ENCODE results near the gene CRB3. TPM values are rescaled to one million over a fixed set of nuclear protein-coding genes. Genes with fewer than 3 reads are reported as not detected.

Gene CRB3
- total and polyA plus RNA-seq, 2 of the 8 experiments (the other 6 are each of a cell fraction or from before 2014, with no cell fraction given) = 21.1 to 24.6 TPM

- H4K91ac ChIP-seq (replicated peaks; ENCODE audit: insufficient read length, low read length) = no peak overlapping the region
- no peak for FAIRE-seq
- H4K8ac ChIP-seq (ENCODE audit: extremely low read depth, insufficient read depth, low read length) = no peak overlapping the region
- no peak overlapping the region for H2BK12ac ChIP-seq (ENCODE audit: low read depth, low read length)
- H3K23me2 ChIP-seq (ENCODE audit: low read depth, low read length) = no peaks in the 10 kb centered on the region
- H3K79me1 ChIP-seq (ENCODE audit: low read depth, low read length) = no peaks in the 10 kb centered on the region
- ChIA-PET CTCF (ENCODE audit: partially characterized antibody) (interaction anchor here (0.8 kb wide), 2 partner anchors 14 to 18 kb away, joined by 3 read pairs; no protein-coding TSS in a partner anchor), POLR2A (ENCODE audit: partially characterized antibody) (interaction anchor here (0.6 to 1.0 kb wide), 2 partner anchors 10 to 578 kb away, joined by 3 read pairs; no protein-coding TSS in a partner anchor)
- H3K27ac ChIP-seq (ENCODE audit: low read depth, low read length) = no peak overlapping the region
- H3K18ac ChIP-seq (ENCODE audit: extremely low read depth, low read length) = no peak overlapping the region
- H3K4me3 ChIP-seq (ENCODE audit: extremely low read depth in 1 of 4, insufficient read depth in 2 of 4, low read depth in 3 of 4, low read length in 4 of 4) = no peak overlapping the region
- 91% methylated on average over 7 of the region's 8 CpGs; no CpG with 5 or more reads in 1 of the 2 experiments for WGBS, 2 experiments (ENCODE audit: extremely low coverage in 1 of 2, insufficient coverage in 1 of 2, insufficient read length in 1 of 2, insufficient replicate concordance in 2 of 2, low coverage in 1 of 2, low lambda C conversion rate in 2 of 2, missing lambda C conversion rate in 1 of 2)
- H2BK120ac ChIP-seq (replicated peaks; ENCODE audit: low read depth, low read length) = no peak overlapping the region
- no peaks in the 10 kb centered on the region for H3K79me2 ChIP-seq (ENCODE audit: control insufficient read depth in 1 of 2, insufficient read depth in 2 of 2, low read length in 2 of 2)
- H2AFZ ChIP-seq (ENCODE audit: low read length) = no peak overlapping the region
- no peak overlapping the region for H3K4me2 ChIP-seq (ENCODE audit: insufficient read depth in 1 of 2, low read depth in 2 of 2, low read length in 2 of 2)
- H3K36me3 ChIP-seq (ENCODE audit: control insufficient read depth in 2 of 4, insufficient read depth in 4 of 4, low read length in 3 of 4) = peaks cover 0 to 5% (median under 1%) of the 10 kb centered on the region in 4 experiments; a peak in 1 of 8 replicates
- no peak for DNase-seq (ENCODE audit: low read depth in 1 of 2, low spot score in 2 of 2)
- no peak overlapping the region for H3K23ac ChIP-seq (ENCODE audit: insufficient read length)
- H4K5ac ChIP-seq (ENCODE audit: insufficient read length, low read depth, low read length) = no peak overlapping the region
- H3K4ac ChIP-seq (replicated peaks; ENCODE audit: insufficient read length, low read depth, low read length) = no peak overlapping the region
- no peak overlapping the region for H2BK20ac ChIP-seq (ENCODE audit: low read length)
- no peak overlapping the region for H3K9ac ChIP-seq (replicated peaks in 1 of 4; ENCODE audit: extremely low read depth in 1 of 4, low read depth in 3 of 4, low read length in 3 of 4)
- no peak overlapping the region for H2BK15ac ChIP-seq (ENCODE audit: low read length)
- peaks cover 0 to 2% (median 0%) of the 10 kb centered on the region in 4 experiments; a peak in 1 of 7 replicates for H3K27me3 ChIP-seq (replicated peaks in 1 of 4; ENCODE audit: control insufficient read depth in 3 of 4, extremely low read depth in 1 of 4, insufficient read depth in 3 of 4, low read length in 3 of 4)
- H2BK5ac ChIP-seq (ENCODE audit: low read depth, low read length) = no peak overlapping the region
- no peak overlapping the region for H3K56ac ChIP-seq (replicated peaks; ENCODE audit: insufficient read length, low read depth, low read length)
- H3K14ac ChIP-seq (ENCODE audit: insufficient read length) = no peak overlapping the region
- no peaks in the 10 kb centered on the region for H3K4me1 ChIP-seq (replicated peaks in 1 of 4; ENCODE audit: control insufficient read depth in 3 of 4, insufficient read depth in 4 of 4, low read length in 3 of 4)
- H4K20me1 ChIP-seq (replicated peaks in 1 of 2; ENCODE audit: control insufficient read depth in 1 of 2, insufficient read depth in 2 of 2, low read length in 2 of 2) = no peaks in the 10 kb centered on the region
- H3K9me3 ChIP-seq (ENCODE audit: insufficient read depth in 2 of 2, low read depth in 1 of 2, low read length in 1 of 2) = no peaks in the 10 kb centered on the region
- H2AK5ac ChIP-seq (ENCODE audit: low read depth, low read length) = no peak overlapping the region
- TF ChIP-seq RNF2 (IDR thresholded peaks at IDR 0.05; ENCODE audit: borderline replicate concordance, low read depth, low read length, missing control alignments, poor library complexity, severe bottlenecking) = no peak
- no peak for TF ChIP-seq NRF1 (IDR thresholded peaks at IDR 0.05; ENCODE audit: low read depth, low read length)
- no peak for TF ChIP-seq ASH2L (IDR thresholded peaks at IDR 0.05; ENCODE audit: low read length)
- no peak for TF ChIP-seq SAP30 (IDR thresholded peaks at IDR 0.05; ENCODE audit: insufficient read depth, insufficient replicate concordance, low read length)
- no peak for TF ChIP-seq BRCA1 (IDR thresholded peaks at IDR 0.05; ENCODE audit: low read depth, low read length)
- TF ChIP-seq JUND (IDR thresholded peaks at IDR 0.05; ENCODE audit: low read length) = no peak
- TF ChIP-seq HDAC6 (IDR thresholded peaks at IDR 0.05; ENCODE audit: low read depth, low read length) = no peak
- TF ChIP-seq TBP (IDR thresholded peaks at IDR 0.05; ENCODE audit: low read depth, low read length) = no peak
- TF ChIP-seq BACH1 (IDR thresholded peaks at IDR 0.05; ENCODE audit: low read length) = no peak
These were observed 30.5 kb downstream of the CRB3 start for GRCh38 chr19:6494438-6495036.

Data from H1 (cell line).